Skin of body (tissue), 2 donors: ENCODE measurements around the gene RPS17. TPM values are rescaled to one million over a fixed set of nuclear protein-coding genes. Genes with fewer than 3 reads are reported as not detected.
"Not testable (repeated sequence)": the region's sequence is repeated elsewhere in the genome, so short reads cannot be mapped to it uniquely, and the experiment has no call there.

Source experiments
- DNase-seq: peaks from one replicate; lab custom pipeline; 2025; lab: John Stamatoyannopoulos, UW
- total RNA-seq: library from RNA; depleted of rRNA; stranded (reverse); fragments of >200 nt; gene quantifications from one replicate; pipeline ENCODE4 v1.2.3, GENCODE V29; 2014

The RPS17 gene
- total RNA-seq, 1 donor from 2014 or later: 2,118 TPM

- DNase-seq: not testable (repeated sequence)
Observed at GRCh38 chr15:82513587-82513986, 26.7 kb downstream of the RPS17 start.

GRCh38 chr15:82507693-82508092 is 32.6 kb downstream of the RPS17 start:
- not testable (repeated sequence) for DNase-seq

- not testable (repeated sequence) for DNase-seq
Observed at GRCh38 chr15:82507087-82507486, 33.2 kb downstream of the RPS17 start.

- DNase-seq: not testable (repeated sequence)
Observed at GRCh38 chr15:82505842-82506241, 34.4 kb downstream of the RPS17 start.

- DNase-seq: not testable (repeated sequence)
Observed at GRCh38 chr15:82504074-82504473, 36.2 kb downstream of the RPS17 start.

- DNase-seq: not testable (repeated sequence)
Observed at GRCh38 chr15:82502700-82503339, 37.4 kb downstream of the RPS17 start.

- DNase-seq: not testable (repeated sequence)
Observed at GRCh38 chr15:82500772-82501171, 39.5 kb downstream of the RPS17 start.

GRCh38 chr15:82497978-82498377 is 42.3 kb downstream of the RPS17 start:
- DNase-seq: not testable (repeated sequence)

- not testable (repeated sequence) for DNase-seq
Observed at GRCh38 chr15:82488250-82488649, 52.0 kb downstream of the RPS17 start.

- DNase-seq: not testable (repeated sequence)
Observed at GRCh38 chr15:82487045-82487444, 53.2 kb downstream of the RPS17 start.

Other genes starting within 250 kb of the RPS17 start
- gene GOLGA6L10, start 191.0 kb downstream of the RPS17 start, total RNA-seq: 3.3 TPM
- 3.7 TPM for gene GOLGA6L9, start 110.6 kb downstream of the RPS17 start, total RNA-seq
- gene CPEB1, start 106.9 kb upstream of the RPS17 start, total RNA-seq: 2.7 TPM
- 0.89 TPM for gene AP3B2, start 169.4 kb upstream of the RPS17 start, total RNA-seq